GM21423 (cell line): ENCODE measurements around the gene CNOT11.
"Not testable (repeated sequence)": the region's sequence is repeated elsewhere in the genome, so short reads cannot be mapped to it uniquely, and the experiment has no call there.

Experiments used
- ATAC-seq: cut with Tn5 transposase; IDR thresholded peaks from one replicate; pipeline ENCODE4 v1.9.1; 2021; ENCODE audit warnings: mild to moderate bottlenecking, moderate library complexity; ENCODE audit not compliant: unreplicated experiment

The CNOT11 gene

GRCh38 chr2:101307950-101308431 is 55.3 kb downstream of the CNOT11 start:
- peak; percentile 20 for ATAC-seq

DNA sequence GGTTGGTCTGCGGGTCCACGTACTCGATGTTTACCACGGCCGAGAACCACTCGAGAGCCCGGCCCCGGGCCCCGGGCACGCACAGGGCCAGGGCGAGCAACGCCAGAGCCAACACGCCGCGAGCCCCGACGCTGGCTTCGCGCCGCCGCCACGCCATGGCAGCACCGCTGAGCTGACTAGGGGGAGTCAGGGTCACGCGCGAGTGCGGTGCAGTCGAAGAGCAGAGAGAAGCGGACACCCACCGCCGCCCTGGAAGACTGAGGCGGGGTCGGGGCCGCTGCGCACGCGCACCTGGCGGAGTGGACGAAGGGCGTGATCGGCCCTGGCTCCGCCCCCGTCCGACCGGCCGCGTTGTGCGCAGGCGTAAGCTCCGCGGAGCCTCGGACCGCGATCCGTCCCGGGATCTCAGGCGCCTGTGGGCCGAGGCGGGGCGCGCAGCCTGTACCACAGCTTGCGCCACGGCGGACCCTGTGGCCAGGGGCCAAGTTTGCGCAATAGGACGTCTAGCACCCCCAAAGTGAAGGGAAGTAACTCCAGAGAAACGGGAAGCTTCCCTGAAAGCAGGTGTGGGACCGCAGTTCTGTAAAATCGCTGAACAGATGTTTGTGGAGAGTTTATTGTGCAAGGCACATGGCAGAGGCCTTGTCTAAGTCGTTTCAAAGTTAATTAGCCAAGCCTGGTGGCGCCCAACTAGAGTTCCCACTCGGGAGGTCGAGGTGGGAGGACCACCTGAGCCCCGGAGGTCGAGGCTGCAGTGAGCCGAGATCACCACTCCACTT is 55.9 kb downstream of the CNOT11 start, which contains the start of gene RNF149:
Gene RNF149 (minus strand): TSS at position 270 of the 779 bp plus-strand sequence. CDS start 113 bp downstream, at position 157.
- peak; percentile 59 for ATAC-seq

- ATAC-seq: no peak
These were observed 57.6 kb downstream of the CNOT11 start for GRCh38 chr2:101310090-101310833.

DNA sequence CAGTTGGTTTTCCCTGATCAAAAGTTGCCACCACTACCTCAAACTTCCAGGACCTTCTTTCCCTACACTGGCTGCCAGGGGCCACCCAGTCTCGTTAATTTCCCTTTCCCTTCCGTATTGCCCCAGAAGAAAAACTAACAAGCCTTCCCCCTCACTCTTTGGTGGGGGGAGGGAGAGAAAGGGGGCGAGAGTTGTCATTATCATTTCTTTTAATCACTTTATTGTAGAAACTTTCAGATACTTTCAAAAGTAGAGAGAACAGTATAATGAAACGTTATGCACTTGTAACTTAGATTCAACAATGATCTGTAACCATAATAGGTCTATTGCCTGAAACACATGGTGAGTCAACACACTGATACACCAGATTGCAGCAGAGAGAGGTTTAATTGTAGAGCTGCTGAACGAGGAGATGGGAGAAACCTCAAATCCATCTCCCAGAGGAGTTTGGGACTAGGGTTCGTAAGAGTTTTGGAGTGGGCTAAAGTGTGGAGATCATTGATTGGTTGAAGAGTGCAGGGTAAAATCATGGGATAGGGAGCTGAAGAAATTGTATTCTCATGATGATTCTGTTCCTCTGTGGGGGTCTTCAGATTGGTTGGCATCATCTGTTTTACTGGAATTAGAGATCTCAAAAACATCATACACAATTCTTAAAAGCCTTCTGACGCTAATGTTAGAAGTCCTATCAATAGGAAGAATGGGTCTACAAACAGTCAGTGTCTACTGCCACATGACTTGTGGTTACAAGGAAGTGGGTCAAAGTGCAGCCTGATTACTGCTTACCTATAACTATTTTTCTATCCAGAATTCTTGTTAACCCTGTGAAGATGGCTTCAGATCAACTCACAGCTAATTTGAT is 58.4 kb downstream of the CNOT11 start:
- no peak for ATAC-seq

DNA sequence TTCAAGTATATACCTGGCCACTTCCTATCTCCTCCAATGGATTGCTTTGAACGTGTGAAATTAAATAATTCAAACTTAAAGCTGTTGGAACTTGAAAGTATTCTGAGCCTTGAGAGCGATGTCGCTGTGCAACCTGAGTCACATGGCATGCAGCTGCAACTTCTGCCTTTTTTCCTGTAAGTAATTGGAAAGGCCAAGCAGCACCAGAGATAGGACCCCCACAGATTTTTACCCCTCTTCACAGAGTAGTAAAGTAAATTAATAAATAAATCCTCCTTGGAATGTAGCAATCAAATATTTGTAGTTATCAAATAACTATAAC is 59.0 kb downstream of the CNOT11 start:
- no peak for ATAC-seq

GRCh38 chr2:101316568-101316967 is 63.9 kb downstream of the CNOT11 start:
- not testable (repeated sequence) for ATAC-seq
